H1 (cell line): ENCODE data around the gene INO80C. TPM values are rescaled to one million over a fixed set of nuclear protein-coding genes. Genes with fewer than 3 reads are reported as not detected.

Experiments
- CTCF ChIA-PET: fragments of 300-600 bp; sonication (Branson Sonifier 250); formaldehyde crosslinking; loops from one replicate; lab custom pipeline; 2021; ENCODE audit not compliant: partially characterized antibody; lab: Charles Lee
- POLR2A ChIA-PET: fragments of 300-600 bp; sonication (Branson Sonifier 250); formaldehyde crosslinking; loops from one replicate; lab custom pipeline; 2021; ENCODE audit warnings: inconsistent platforms; ENCODE audit not compliant: partially characterized antibody; lab: Charles Lee
- DNase-seq, 2 experiments: peaks; one replicate each; pipeline versions ENCODE4 v3.0.0 to v3.0.0-alpha.2; 2010 to 2022; ENCODE audit warnings: low spot score in 2 of 2, low read depth in 1 of 2, mixed read lengths in 1 of 2
- FAIRE-seq: peaks from 2 replicates; lab custom pipeline; 2011; peaks lifted over from hg19 to GRCh38; lab: Jason Lieb, UNC
- H2AFZ ChIP-seq: 2 replicates; pipeline ENCODE4 v1.8.1; 2012; ENCODE audit warnings: low read length, inconsistent platforms
- H2AK5ac ChIP-seq: 2 replicates; pipeline ENCODE4 v1.6.1; 2013; ENCODE audit warnings: low read depth, low read length
- H2BK120ac ChIP-seq: replicated peaks from 2 replicates; pipeline ENCODE3; 2013; ENCODE audit warnings: low read depth, low read length, inconsistent platforms
- H2BK12ac ChIP-seq: 2 replicates; pipeline ENCODE4 v1.6.1; 2013; ENCODE audit warnings: low read depth, low read length
- H2BK15ac ChIP-seq: 2 replicates; pipeline ENCODE4 v1.6.1; 2013; ENCODE audit warnings: low read length
- H2BK20ac ChIP-seq: 2 replicates; pipeline ENCODE4 v1.6.1; 2013; ENCODE audit warnings: low read length
- H2BK5ac ChIP-seq: 2 replicates; pipeline ENCODE4 v1.6.1; 2013; ENCODE audit warnings: low read depth, low read length
- H3K14ac ChIP-seq: 2 replicates; pipeline ENCODE4 v1.6.1; 2013; ENCODE audit warnings: inconsistent platforms; ENCODE audit not compliant: insufficient read length
- H3K18ac ChIP-seq: 2 replicates; pipeline ENCODE4 v1.6.1; 2013; ENCODE audit warnings: low read length; ENCODE audit errors: extremely low read depth
- H3K23ac ChIP-seq: 2 replicates; pipeline ENCODE4 v1.6.1; 2013; ENCODE audit warnings: inconsistent platforms; ENCODE audit not compliant: insufficient read length
- H3K23me2 ChIP-seq: 2 replicates; pipeline ENCODE4 v1.6.1; 2013; ENCODE audit warnings: low read depth, low read length
- H3K27ac ChIP-seq: 2 replicates; pipeline ENCODE4 v1.6.1; 2011; ENCODE audit warnings: low read depth, low read length, inconsistent platforms
- H3K27me3 ChIP-seq, 4 experiments: replicated peaks in 1 of 4; 1 replicate in 1 of 4; 2 replicates in 3 of 4; pipeline versions ENCODE4 v1.6.1 to v1.8.1; 2011 to 2013; ENCODE audit warnings: low read length in 3 of 4, mild to moderate bottlenecking in 3 of 4, inconsistent platforms in 2 of 4, mixed read lengths in 2 of 4, moderate library complexity in 1 of 4; ENCODE audit not compliant: control insufficient read depth in 3 of 4, insufficient read depth in 3 of 4; ENCODE audit errors: extremely low read depth in 1 of 4
- H3K36me3 ChIP-seq, 4 experiments: 2 replicates each; pipeline versions ENCODE4 v1.6.1 to v1.8.1; 2011 to 2013; ENCODE audit warnings: mild to moderate bottlenecking in 4 of 4, low read length in 3 of 4, moderate library complexity in 2 of 4, control low read depth in 1 of 4, inconsistent platforms in 1 of 4; ENCODE audit not compliant: insufficient read depth in 4 of 4, control insufficient read depth in 2 of 4
- H3K4ac ChIP-seq: replicated peaks from 2 replicates; pipeline ENCODE3; 2013; ENCODE audit warnings: low read length, low read depth, mixed read lengths, inconsistent platforms; ENCODE audit not compliant: insufficient read length
- H3K4me1 ChIP-seq, 4 experiments: replicated peaks in 1 of 4; 1 replicate in 1 of 4; 2 replicates in 3 of 4; pipeline versions ENCODE4 v1.6.1 to v1.8.1; 2011 to 2013; ENCODE audit warnings: low read length in 3 of 4, inconsistent platforms in 2 of 4, mixed read lengths in 1 of 4; ENCODE audit not compliant: insufficient read depth in 4 of 4, control insufficient read depth in 3 of 4
- H3K4me2 ChIP-seq, 2 experiments: 2 replicates each; pipeline versions ENCODE4 v1.6.1 to v1.8.1; 2011 to 2013; ENCODE audit warnings: low read depth in 2 of 2, low read length in 2 of 2, control low read depth in 1 of 2, inconsistent platforms in 1 of 2, mild to moderate bottlenecking in 1 of 2; ENCODE audit not compliant: insufficient read depth in 1 of 2
- H3K4me3 ChIP-seq, 4 experiments: fragments of 200-600, 300-600 bp in 1 of 4; sonication (generic), shearing (Covaris generic), sonication (Bioruptor Twin) in 1 of 4; 2 replicates each; pipeline versions ENCODE4 v1.5.1 to v1.8.1; 2011 to 2016; ENCODE audit warnings: low read length in 4 of 4, low read depth in 3 of 4, control low read depth in 2 of 4, inconsistent platforms in 2 of 4, mild to moderate bottlenecking in 2 of 4, mixed read lengths in 1 of 4, moderate library complexity in 1 of 4; ENCODE audit not compliant: insufficient read depth in 2 of 4; ENCODE audit errors: extremely low read depth in 1 of 4
- H3K56ac ChIP-seq: replicated peaks from 2 replicates; pipeline ENCODE3; 2013; ENCODE audit warnings: low read depth, mild to moderate bottlenecking, mixed read lengths, low read length, inconsistent platforms; ENCODE audit not compliant: insufficient read length
- H3K79me1 ChIP-seq: 2 replicates; pipeline ENCODE4 v1.6.1; 2013; ENCODE audit warnings: low read depth, low read length, control low read depth
- H3K79me2 ChIP-seq, 2 experiments: 2 replicates each; pipeline versions ENCODE4 v1.6.1 to v1.8.1; 2012 to 2013; ENCODE audit warnings: low read length in 2 of 2, mild to moderate bottlenecking in 2 of 2, inconsistent platforms in 1 of 2; ENCODE audit not compliant: insufficient read depth in 2 of 2, control insufficient read depth in 1 of 2
- H3K9ac ChIP-seq, 4 experiments: replicated peaks in 1 of 4; 1 replicate in 1 of 4; 2 replicates in 3 of 4; pipeline versions ENCODE4 v1.6.1 to v1.8.1; 2011 to 2013; ENCODE audit warnings: low read depth in 3 of 4, low read length in 3 of 4, control low read depth in 2 of 4, mild to moderate bottlenecking in 2 of 4, moderate library complexity in 2 of 4, inconsistent platforms in 1 of 4; ENCODE audit errors: extremely low read depth in 1 of 4
- H3K9me3 ChIP-seq, 2 experiments: 2 replicates each; pipeline versions ENCODE4 v1.6.1 to v1.8.1; 2012 to 2013; ENCODE audit warnings: mild to moderate bottlenecking in 2 of 2, moderate library complexity in 2 of 2, control low read depth in 1 of 2, inconsistent platforms in 1 of 2, low read depth in 1 of 2, low read length in 1 of 2, mixed read lengths in 1 of 2; ENCODE audit not compliant: insufficient read depth in 2 of 2
- H4K20me1 ChIP-seq, 2 experiments: replicated peaks in 1 of 2; 2 replicates each; pipeline versions ENCODE3 to v1.8.1; 2011 to 2013; ENCODE audit warnings: inconsistent platforms in 2 of 2, low read length in 2 of 2, mild to moderate bottlenecking in 1 of 2; ENCODE audit not compliant: insufficient read depth in 2 of 2, control insufficient read depth in 1 of 2
- H4K5ac ChIP-seq: 2 replicates; pipeline ENCODE4 v1.6.1; 2013; ENCODE audit warnings: low read length, low read depth, mixed read lengths, inconsistent platforms; ENCODE audit not compliant: insufficient read length
- H4K8ac ChIP-seq: 2 replicates; pipeline ENCODE4 v1.8.0; 2013; ENCODE audit warnings: mild to moderate bottlenecking, moderate library complexity, low read length, inconsistent platforms; ENCODE audit not compliant: insufficient read depth; ENCODE audit errors: extremely low read depth
- H4K91ac ChIP-seq: replicated peaks from 2 replicates; pipeline ENCODE3; 2013; ENCODE audit warnings: low read length, mixed read lengths, inconsistent platforms; ENCODE audit not compliant: insufficient read length
- ATF3 ChIP-seq: IDR thresholded peaks from 2 replicates; pipeline ENCODE4 v1.6.1; 2011; ENCODE audit warnings: low read depth, mild to moderate bottlenecking, low read length; ENCODE audit not compliant: insufficient read depth
- BACH1 ChIP-seq: IDR thresholded peaks from 2 replicates; pipeline ENCODE4 v1.6.1; 2012; ENCODE audit warnings: low read length, improper control_type of control experiment
- CTBP2 ChIP-seq: IDR thresholded peaks from 2 replicates; pipeline ENCODE4 v1.7.0; 2011; ENCODE audit warnings: borderline replicate concordance, mild to moderate bottlenecking, moderate library complexity, mixed read lengths, low read length; ENCODE audit not compliant: insufficient read depth, insufficient read length
- E2F6 ChIP-seq: IDR thresholded peaks from 2 replicates; pipeline ENCODE4 v1.6.1; 2012; ENCODE audit warnings: inconsistent platforms
- KDM4A ChIP-seq: IDR thresholded peaks from one replicate; pipeline ENCODE4 v1.7.1; 2012; ENCODE audit warnings: low read depth, mild to moderate bottlenecking, moderate library complexity, low read length, inconsistent platforms; ENCODE audit not compliant: severe bottlenecking
- NRF1 ChIP-seq: IDR thresholded peaks from 2 replicates; pipeline ENCODE4 v1.6.1; 2011; ENCODE audit warnings: mild to moderate bottlenecking, low read depth, low read length, improper control_type of control experiment
- SIN3A ChIP-seq, 2 experiments: IDR thresholded peaks in 1 of 2; conservative IDR thresholded peaks in 1 of 2; 2 replicates each; pipeline ENCODE4 v1.6.1; 2011 to 2012; ENCODE audit warnings: low read length in 2 of 2, improper control_type of control experiment in 1 of 2, low read depth in 1 of 2, mild to moderate bottlenecking in 1 of 2
- SIX5 ChIP-seq: IDR thresholded peaks from 2 replicates; pipeline ENCODE4 v1.6.1; 2011; ENCODE audit warnings: mild to moderate bottlenecking, low read depth, low read length
- SP2 ChIP-seq: IDR thresholded peaks from 2 replicates; pipeline ENCODE4 v1.6.1; 2012; ENCODE audit warnings: mild to moderate bottlenecking, low read length, inconsistent platforms
- TAF1 ChIP-seq: IDR thresholded peaks from 2 replicates; pipeline ENCODE4 v1.6.1; 2011; ENCODE audit warnings: mild to moderate bottlenecking, low read depth, low read length
- WGBS, 2 experiments: shearing (Covaris generic) in 1 of 2; methylation state at CpG; one replicate each; pipeline versions ENCODE4 v1.1.6 to v1.1.7; 2013 to 2015; ENCODE audit warnings: low lambda C conversion rate in 2 of 2, mixed read lengths in 2 of 2, inconsistent platforms in 1 of 2, low coverage in 1 of 2, missing lambda C conversion rate in 1 of 2; ENCODE audit not compliant: insufficient replicate concordance in 2 of 2, insufficient coverage in 1 of 2, insufficient read length in 1 of 2; ENCODE audit errors: extremely low coverage in 1 of 2, missing lambda C conversion rate in 1 of 2; 5-methylcytosine and 5-hydroxymethylcytosine counted together
- polyA plus RNA-seq, 7 experiments: library from polyadenylated mRNA; depleted of rRNA in 3 of 7; stranded (reverse) in 5 of 7; unstranded in 2 of 7; fragments of >200 nt in 5 of 7; fragments of 200-250 nt in 2 of 7; gene quantifications; 1 replicate in 5 of 7; 2 replicates in 1 of 7; 4 replicates in 1 of 7; pipeline versions ENCODE4 v1.2.1 to v1.2.3, GENCODE V29; 2011 to 2013; ENCODE audit warnings: missing spikeins in 2 of 7, mixed read lengths in 2 of 7
- total RNA-seq: library from RNA; stranded (reverse); fragmentation: NEBNext Ultra II Directional; extraction: Animal tissue kit (Norgen Biotek cat#: 25700); gene quantifications from 2 replicates; pipeline ENCODE4 v1.2.1, GENCODE V29; 2021

Gene INO80C
- total and polyA plus RNA-seq, 2 of the 8 experiments (the other 6 are each of a cell fraction or from before 2014, with no cell fraction given) = 30.1 to 48.9 TPM

- Histone ChIP-seq H3K4me2 (no peak overlapping the region), H2BK20ac (no peak overlapping the region), H3K36me3 (no peaks in the 10 kb centered on the region), H3K56ac (no peak overlapping the region), H4K91ac (no peak overlapping the region), H3K27me3 (no peaks in the 10 kb centered on the region), H3K18ac (no peak overlapping the region), H3K79me2 (no peaks in the 10 kb centered on the region), H2AFZ (no peak overlapping the region), H4K5ac (no peak overlapping the region), H2BK15ac (no peak overlapping the region), H4K8ac (no peak overlapping the region), H3K23ac (no peak overlapping the region), H3K4me1 (no peaks in the 10 kb centered on the region), H3K9me3 (peaks cover 0 to 6% of the 10 kb centered on the region in 2 experiments; a peak in 2 of 4 replicates), H3K23me2 (no peaks in the 10 kb centered on the region), H2BK120ac (no peak overlapping the region), H2BK12ac (no peak overlapping the region), H3K27ac (no peak overlapping the region), H4K20me1 (no peaks in the 10 kb centered on the region), H3K79me1 (no peaks in the 10 kb centered on the region), H2AK5ac (no peak overlapping the region), H3K4ac (no peak overlapping the region), H3K4me3 (no peak overlapping the region), H3K14ac (no peak overlapping the region), H2BK5ac (no peak overlapping the region), H3K9ac (no peak overlapping the region)
- WGBS, 2 experiments = 96% methylated on average over 4 of the region's 4 CpGs; no CpG with 5 or more reads in 1 of the 2 experiments
- no peak for DNase-seq
- FAIRE-seq = no peak
- CTCF ChIA-PET = interaction anchor here (0.9 kb wide), 1 partner anchor 10 kb away, joined by 3 read pairs; no protein-coding TSS in a partner anchor
- POLR2A ChIA-PET = no interaction called here
- TF ChIP-seq NRF1 = no peak
- TF ChIP-seq CTBP2 = no peak
- TF ChIP-seq SIN3A (conservative IDR thresholded peaks at IDR 0.05 in 1 of 2, IDR thresholded peaks at IDR 0.05 in 1 of 2; ENCODE audit: low read depth in 1 of 2, low read length in 2 of 2) = no peak
- no peak for TF ChIP-seq KDM4A
- TF ChIP-seq E2F6 = no peak
- no peak for TF ChIP-seq SP2
- no peak for TF ChIP-seq BACH1
- no peak for TF ChIP-seq TAF1
- TF ChIP-seq SIX5 = no peak
- TF ChIP-seq ATF3 = no peak
Measured at GRCh38 chr18:35418610-35419009, 79.2 kb downstream of the INO80C start.
